Heart left ventricle (tissue), 16 donors: ENCODE measurements around the gene WASF1. TPM values are rescaled to one million over a fixed set of nuclear protein-coding genes. Genes with fewer than 3 reads are reported as not detected.
A peak's percentile ranks its signal among the peaks of the same experiment; 100 is the strongest.

Source experiments
- ATAC-seq, 4 donors: fragments of 200-7000 bp; cut with Tn5 transposase; one replicate each; pipeline ENCODE4 v1.9.1; 2020 to 2022; ENCODE audit warnings: moderate library complexity in 4 of 4, mild to moderate bottlenecking in 3 of 4, moderate number of reproducible peaks in 1 of 4
- DNase-seq, 5 donors: peaks; one replicate each; pipeline ENCODE4 v3.0.0-alpha.2; 2020
- H3K27ac ChIP-seq, 12 donors: fragments of 200-600 bp; sonication (generic) in 4 of 12; one replicate each; pipeline versions ENCODE4 v1.5.0 to v1.8.0; 2016 to 2022; ENCODE audit warnings: mild to moderate bottlenecking in 2 of 12
- H3K27me3 ChIP-seq, 9 donors: fragments of 200-600 bp; sonication (generic) in 2 of 9; one replicate each; pipeline versions ENCODE4 v1.5.1 to v1.8.0; 2016 to 2022; ENCODE audit warnings: mild to moderate bottlenecking in 3 of 9
- H3K36me3 ChIP-seq, 9 donors: fragments of 200-600 bp; sonication (generic) in 2 of 9; one replicate each; pipeline versions ENCODE4 v1.5.0 to v1.8.0; 2018 to 2022; ENCODE audit warnings: mild to moderate bottlenecking in 2 of 9
- H3K4me1 ChIP-seq, 12 donors: fragments of 200-600 bp; sonication (generic) in 4 of 12; one replicate each; pipeline versions ENCODE4 v1.5.0 to v1.8.0; 2016 to 2022; ENCODE audit warnings: mild to moderate bottlenecking in 3 of 12
- H3K4me3 ChIP-seq, 12 donors: fragments of 200-600 bp; sonication (generic) in 4 of 12; one replicate each; pipeline versions ENCODE4 v1.5.0 to v1.8.0; 2017 to 2022; ENCODE audit warnings: mild to moderate bottlenecking in 9 of 12, moderate library complexity in 4 of 12
- H3K9me3 ChIP-seq, 12 donors: fragments of 200-600 bp; sonication (generic) in 4 of 12; one replicate each; pipeline versions ENCODE4 v1.5.0 to v1.8.0; 2016 to 2022; ENCODE audit warnings: mild to moderate bottlenecking in 1 of 12
- CTCF ChIP-seq, 12 donors: fragments of 200-600 bp; sonication (generic) in 4 of 12; IDR thresholded peaks; one replicate each; pipeline versions ENCODE4 v1.5.0 to v1.8.0; 2018 to 2022; ENCODE audit warnings: antibody characterized with exemption in 12 of 12, mild to moderate bottlenecking in 5 of 12
- POLR2A ChIP-seq, 2 donors: fragments of 450-650 bp; IDR thresholded peaks; one replicate each; pipeline ENCODE4 v1.6.1; 2017; ENCODE audit warnings: antibody characterized with exemption in 2 of 2, mild to moderate bottlenecking in 2 of 2, moderate library complexity in 2 of 2
- WGBS, 4 donors: extraction: QIAGEN DNeasy Blood & Tissue Kit in 2 of 4; methylation state at CpG; one replicate each; pipeline versions ENCODE4 v1.1.5 to v1.1.7; 2013 to 2018; 5-methylcytosine and 5-hydroxymethylcytosine counted together
- intact Hi-C, 10 donors: fragments of 100-400 bp; cut with DNase I; formaldehyde crosslinking; loops; one replicate each; pipeline versions ENCODE4 v1.11.1 to v1.14.2; 2022
- long read RNA-seq, 3 donors: library from polyadenylated mRNA; unstranded; transcript quantifications; one replicate each; pipeline ENCODE4 v2.0.0, GENCODE V29; 2020 to 2021
- polyA plus RNA-seq, 2 donors: library from polyadenylated mRNA; stranded (reverse); fragments of 200-250 nt; gene quantifications; one replicate each; pipeline ENCODE4 v1.2.3, GENCODE V29; 2013
- total RNA-seq, 9 donors: library from RNA; depleted of rRNA in 2 of 9; stranded (reverse); fragments of >200 nt in 2 of 9; fragmentation: NEBNext Ultra II Directional in 3 of 9; extraction: Animal tissue kit (Norgen Biotek cat#: 25700) in 3 of 9; gene quantifications; one replicate each; pipeline versions ENCODE4 v1.1.0 to v1.2.4, GENCODE V29; 2016 to 2023
- donor health status: ischemic (EF 13 %, LVEDD 7.1; RV severe dilation, severe dysfunction).
- donor health status: healthy with polysubstance abuse.
- donor health status: DM: no; HTN: yes; CAD: no.
- donor health status: DM: no; HTN: no; CAD: no.
- donor health status: ischemic (EF 25% LVEDD 6.9; RV normal size, moderate dysfunction).
- donor health status: ischemic (EF 25% LVEDD 5.7; RV mildly dilated, moderate dysfunction).
- donor health status: healthy.
- donor health status: DM: yes; HTN: yes; CAD: no.
- donor health status: ischemic (EF 35%, LVEDD 5.7; RV mildly dilated, moderate dysfunction).
- donor health status: nonischemic (EF 11% LVEDD 7.7; RV severe dilation, severe dysfunction).
- donor health status: DM: yes; HTN: yes; CAD: no.
- donor health status: PGD.
- donor health status: ischemic (EF 29% LVEDD 5.4; RV normal size, mild dysfunction).
- donor health status: nonischemic (EF 23%, LVEDD 6.1; RV moderate dilation, normal function).

Gene WASF1
- total RNA-seq, result 1 to 10 TPM in 5 of 9 donors, under 1 TPM in 4; 0.54 to 4.2 (median 1.3) TPM
- polyA plus RNA-seq, result 1 to 10 TPM in 1 of 2 donors, under 1 TPM in 1; 0.72 to 2.1 TPM
- long read RNA-seq, donor 1, partial matches to known transcripts, result 0 of 1 reads
- long read RNA-seq, donor 1, other reads (novel, unspliced or antisense), result 0 of 1 reads
- long read RNA-seq, donor 2, partial matches to known transcripts, result 0 of 1 reads
- long read RNA-seq, donor 2, other reads (novel, unspliced or antisense), result 0 of 1 reads
- long read RNA-seq, donor 3, result 0 reads

GRCh38 chr6:110179406-110180227 lies at the start of gene WASF1:
WASF1 (minus strand) TSS chr6:110179670; CDS start chr6:110127601, 52,069 bp downstream.
- no peaks in the 10 kb centered on the region for H3K36me3 ChIP-seq
- H3K4me1 ChIP-seq, result peaks cover 5 to 43% (median 33%) of the 10 kb centered on the region in 12 donors
- no peaks in the 10 kb centered on the region for H3K27me3 ChIP-seq
- intact Hi-C loops, result loop anchor here (2.0 to 10.0 kb wide), 3 partner anchors 211 to 485 kb away; partner anchors contain the start of genes AK9 (in 3 of the 10) and FIG4 (in 3 of the 10)
- peak; percentile 90 to 96 (median 94) for DNase-seq
- H3K9me3 ChIP-seq, result no peaks in the 10 kb centered on the region
- 0 to 1% (median 0%) methylated on average over 17 to 62 of the region's 62 CpGs for WGBS, 4 donors
- ATAC-seq, result peak; percentile 99 to 100 (median 100)
- peak within 1 kb of the TSS; percentile 46 to 92 (median 78) for H3K27ac ChIP-seq
- H3K4me3 ChIP-seq, result peak within 1 kb of the TSS; percentile 66 to 97 (median 82)
- TF ChIP-seq POLR2A (IDR thresholded peaks at IDR 0.05) (peak in 1 of 2 donors; percentile 25), CTCF (IDR thresholded peaks at IDR 0.05) (no peak)

GRCh38 chr6:110226261-110226660 lies 46.8 kb upstream of the WASF1 start:
- H3K9me3 ChIP-seq, result no peaks in the 10 kb centered on the region
- no peak overlapping the region for H3K4me3 ChIP-seq
- no peaks in the 10 kb centered on the region for H3K4me1 ChIP-seq
- no peak for ATAC-seq
- WGBS, 4 donors, result 94 to 100% (median 97%) methylated on average over 1 of the region's 1 CpG
- TF ChIP-seq POLR2A (IDR thresholded peaks at IDR 0.05), result no peak
- TF ChIP-seq CTCF (IDR thresholded peaks at IDR 0.05), result no peak
- no peak overlapping the region for H3K27ac ChIP-seq
- DNase-seq, result no peak
- intact Hi-C loops, result no loop called here
- H3K36me3 ChIP-seq, result peaks cover 0 to 97% (median 71%) of the 10 kb centered on the region in 9 donors
- H3K27me3 ChIP-seq, result no peaks in the 10 kb centered on the region

GRCh38 chr6:110221738-110222137 lies 42.3 kb upstream of the WASF1 start:
- Histone ChIP-seq H3K4me1 (no peaks in the 10 kb centered on the region), H3K9me3 (no peaks in the 10 kb centered on the region), H3K27ac (no peak overlapping the region), H3K36me3 (peaks cover 0 to 100% (median 78%) of the 10 kb centered on the region in 9 donors), H3K27me3 (no peaks in the 10 kb centered on the region), H3K4me3 (no peak overlapping the region)
- no peak for TF ChIP-seq POLR2A (IDR thresholded peaks at IDR 0.05)
- TF ChIP-seq CTCF (IDR thresholded peaks at IDR 0.05), result no peak
- intact Hi-C loops, result no loop called here
- DNase-seq (no peak), ATAC-seq (no peak)

- intact Hi-C loops, result no loop called here
Observed at GRCh38 chr6:110217266-110217665, 37.8 kb upstream of the WASF1 start.

More at GRCh38 chr6:110217266-110217665, 37.8 kb upstream of the WASF1 start:
- H3K4me1 ChIP-seq, result no peaks in the 10 kb centered on the region
- DNase-seq (no peak), ATAC-seq (no peak)
- no peak for TF ChIP-seq CTCF (IDR thresholded peaks at IDR 0.05)
- no peak for TF ChIP-seq POLR2A (IDR thresholded peaks at IDR 0.05)
- H3K27ac ChIP-seq, result no peak overlapping the region
- no peaks in the 10 kb centered on the region for H3K9me3 ChIP-seq
- H3K27me3 ChIP-seq, result no peaks in the 10 kb centered on the region
- no peak overlapping the region for H3K4me3 ChIP-seq
- peaks cover 0 to 100% (median 96%) of the 10 kb centered on the region in 9 donors for H3K36me3 ChIP-seq
- WGBS, 4 donors, result 83 to 96% (median 95%) methylated on average over 2 of the region's 2 CpGs
